ENCODE measurements around the gene PHF12.

- TF ChIP-seq REST (IDR thresholded peaks at IDR 0.05; ENCODE audit: low read depth) (no peak), SIN3A (IDR thresholded peaks at IDR 0.05; ENCODE audit: low read depth) (no peak), CTCF (IDR thresholded peaks at IDR 0.05 in 2 of 3, conservative IDR thresholded peaks at IDR 0.05 in 1 of 3; ENCODE audit: borderline replicate concordance in 1 of 3, insufficient read depth in 1 of 3, low read depth in 2 of 3, low read length in 2 of 3) (no peak), EZH2 (IDR thresholded peaks at IDR 0.05) (no peak), POLR2A (IDR thresholded peaks at IDR 0.05; ENCODE audit: borderline replicate concordance, extremely low read depth, insufficient read depth, insufficient read length) (no peak), MAX (IDR thresholded peaks at IDR 0.05) (no peak), TCF7L2 (IDR thresholded peaks at IDR 0.05; ENCODE audit: borderline replicate concordance, extremely low read depth, insufficient read depth, insufficient read length) (no peak), CEBPB (IDR thresholded peaks at IDR 0.05; ENCODE audit: low read depth) (no peak), RAD21 (IDR thresholded peaks at IDR 0.05; ENCODE audit: low read depth) (no peak), POLR2AphosphoS5 (IDR thresholded peaks at IDR 0.05; ENCODE audit: low read depth, low read length) (no peak), ZFX (IDR thresholded peaks at IDR 0.05) (no peak), ATF3 (IDR thresholded peaks at IDR 0.05) (no peak), ZBTB33 (IDR thresholded peaks at IDR 0.05; ENCODE audit: extremely low read depth, insufficient replicate concordance, low read length) (no peak)
These were observed 15.4 kb downstream of the PHF12 start for GRCh38 chr17:28935744-28936460.
